Esophagus muscularis mucosa (tissue), 4 donors: Measurements from ENCODE around the gene FMNL1. TPM values are rescaled to one million over a fixed set of nuclear protein-coding genes. Genes with fewer than 3 reads are reported as not detected.
A peak's percentile ranks its signal among the peaks of the same experiment; 100 is the strongest.

ENCODE experiments used
- DNase-seq: peaks from one replicate; pipeline ENCODE4 v3.0.0-alpha.2; 2017; ENCODE audit errors: extremely low spot score
- H3K27ac ChIP-seq, 4 donors: fragments of 200-600 bp; sonication (generic); replicated peaks in 1 of 4; 1 replicate in 3 of 4; 2 replicates in 1 of 4; pipeline ENCODE4 v1.5.1; 2016 to 2019; ENCODE audit warnings: mild to moderate bottlenecking in 1 of 4
- H3K27me3 ChIP-seq, 4 donors: fragments of 200-600 bp; sonication (generic); one replicate each; pipeline versions ENCODE4 v1.5.1 to v1.6.0; 2016 to 2019
- H3K36me3 ChIP-seq, 4 donors: fragments of 200-600 bp; sonication (generic); one replicate each; pipeline ENCODE4 v1.5.1; 2016 to 2019
- H3K4me1 ChIP-seq, 4 donors: fragments of 200-600 bp; sonication (generic); one replicate each; pipeline ENCODE4 v1.5.1; 2016 to 2019
- H3K4me3 ChIP-seq, 4 donors: fragments of 200-600 bp; sonication (generic); 1 replicate in 2 of 4; 2 replicates in 2 of 4; pipeline ENCODE4 v1.5.1; 2016 to 2019; ENCODE audit warnings: mild to moderate bottlenecking in 4 of 4, moderate library complexity in 1 of 4
- H3K9me3 ChIP-seq, 4 donors: fragments of 200-600 bp; sonication (generic); 1 replicate in 3 of 4; 2 replicates in 1 of 4; pipeline ENCODE4 v1.5.1; 2016 to 2019
- EP300 ChIP-seq: sonication (generic); formaldehyde crosslinking; IDR thresholded peaks from one replicate; pipeline ENCODE4 v1.6.1; 2017; ENCODE audit warnings: antibody characterized with exemption
- POLR2A ChIP-seq: fragments of 450-650 bp; IDR thresholded peaks from one replicate; pipeline ENCODE4 v1.6.1; 2017; ENCODE audit warnings: antibody characterized with exemption, moderate library complexity, mild to moderate bottlenecking, low read depth
- POLR2AphosphoS5 ChIP-seq, 2 donors: sonication (generic); formaldehyde crosslinking; IDR thresholded peaks; one replicate each; pipeline ENCODE4 v1.6.1; 2017; ENCODE audit warnings: antibody characterized with exemption in 2 of 2
- WGBS: methylation state at CpG from one replicate; pipeline ENCODE4 v1.1.5; 2018; 5-methylcytosine and 5-hydroxymethylcytosine counted together
- intact Hi-C: fragments of 100-400 bp; cut with DNase I; formaldehyde crosslinking; loops from one replicate; pipeline ENCODE4 v1.15.1; 2023
- total RNA-seq, 4 donors: library from RNA; depleted of rRNA; stranded (reverse); fragments of >200 nt; gene quantifications; one replicate each; pipeline versions ENCODE4 v1.1.0 to v1.2.1, GENCODE V29; 2016
- TF ChIP-seq, protein P1 (sequence below), 3 experiments: fragments of 200-600 bp in 2 of 3; fragments of 450-650 bp in 1 of 3; sonication (generic) in 2 of 3; IDR thresholded peaks; one replicate each; pipeline ENCODE4 v1.5.1; 2017 to 2019; ENCODE audit warnings: antibody characterized with exemption in 3 of 3, mild to moderate bottlenecking in 2 of 3, moderate library complexity in 1 of 3

FMNL1 gene
- total RNA-seq, 4 donors from 2014 or later, result 11.0 to 26.7 (median 19.6) TPM

- Histone ChIP-seq H3K36me3 (peaks cover 23 to 40% (median 31%) of the 10 kb centered on the region in 4 donors), H3K9me3 (no peaks in the 10 kb centered on the region), H3K4me3 (no peak overlapping the region), H3K4me1 (peaks cover 28 to 66% (median 57%) of the 10 kb centered on the region in 4 donors), H3K27me3 (no peaks in the 10 kb centered on the region), H3K27ac (peak overlapping the region; percentile 20 to 99 (median 58))
- 28% methylated on average over 6 of the region's 6 CpGs for WGBS
- intact Hi-C loops, result loop anchor here (5.0 kb wide), 1 partner anchor 36 kb away; no protein-coding TSS in a partner anchor
- TF ChIP-seq POLR2AphosphoS5 (IDR thresholded peaks at IDR 0.05), result no peak
- TF ChIP-seq EP300, result no peak
- TF ChIP-seq, protein P1, sequence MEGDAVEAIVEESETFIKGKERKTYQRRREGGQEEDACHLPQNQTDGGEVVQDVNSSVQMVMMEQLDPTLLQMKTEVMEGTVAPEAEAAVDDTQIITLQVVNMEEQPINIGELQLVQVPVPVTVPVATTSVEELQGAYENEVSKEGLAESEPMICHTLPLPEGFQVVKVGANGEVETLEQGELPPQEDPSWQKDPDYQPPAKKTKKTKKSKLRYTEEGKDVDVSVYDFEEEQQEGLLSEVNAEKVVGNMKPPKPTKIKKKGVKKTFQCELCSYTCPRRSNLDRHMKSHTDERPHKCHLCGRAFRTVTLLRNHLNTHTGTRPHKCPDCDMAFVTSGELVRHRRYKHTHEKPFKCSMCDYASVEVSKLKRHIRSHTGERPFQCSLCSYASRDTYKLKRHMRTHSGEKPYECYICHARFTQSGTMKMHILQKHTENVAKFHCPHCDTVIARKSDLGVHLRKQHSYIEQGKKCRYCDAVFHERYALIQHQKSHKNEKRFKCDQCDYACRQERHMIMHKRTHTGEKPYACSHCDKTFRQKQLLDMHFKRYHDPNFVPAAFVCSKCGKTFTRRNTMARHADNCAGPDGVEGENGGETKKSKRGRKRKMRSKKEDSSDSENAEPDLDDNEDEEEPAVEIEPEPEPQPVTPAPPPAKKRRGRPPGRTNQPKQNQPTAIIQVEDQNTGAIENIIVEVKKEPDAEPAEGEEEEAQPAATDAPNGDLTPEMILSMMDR (IDR thresholded peaks at IDR 0.05), result no peak
- no peak for TF ChIP-seq POLR2A
- no peak for DNase-seq
Observed at GRCh38 chr17:45276031-45276430, 54.3 kb downstream of the FMNL1 start.

DNA sequence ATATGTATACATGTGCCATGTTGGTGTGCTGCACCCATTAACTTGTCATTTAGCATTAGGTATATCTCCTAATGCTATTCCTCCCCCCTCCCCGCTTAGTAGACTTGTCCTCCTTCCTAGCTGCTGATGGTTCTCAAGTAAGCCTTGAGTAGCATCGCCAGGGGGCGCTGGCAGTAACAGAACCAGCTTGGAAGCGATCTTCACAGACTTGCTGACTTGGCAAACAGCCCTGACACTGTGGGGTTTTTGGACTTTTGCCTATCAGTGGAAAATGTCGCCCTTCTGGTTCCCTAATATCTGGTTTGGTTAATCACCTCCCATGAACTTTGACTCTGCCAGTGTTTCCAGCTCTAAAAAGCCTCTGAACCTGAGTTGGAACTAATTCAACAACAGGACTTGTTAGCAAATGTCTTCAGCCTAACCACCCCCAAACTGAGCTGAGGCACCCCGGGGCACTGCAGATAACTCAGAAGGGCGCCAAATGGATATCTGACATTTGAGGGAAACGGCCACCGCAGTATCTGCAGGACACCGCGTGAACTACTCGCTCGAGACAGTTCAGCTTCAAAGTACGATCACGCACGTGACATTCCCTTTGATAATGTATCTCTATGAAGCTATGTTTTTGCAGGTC lies 55.6 kb downstream of the FMNL1 start:
- intact Hi-C loops, result loop anchor here (1.0 to 5.0 kb wide), 2 partner anchors 35 to 108 kb away; no protein-coding TSS in a partner anchor
- H3K27ac ChIP-seq, result peak overlapping the region; percentile 68 to 99 (median 82)

DNA sequence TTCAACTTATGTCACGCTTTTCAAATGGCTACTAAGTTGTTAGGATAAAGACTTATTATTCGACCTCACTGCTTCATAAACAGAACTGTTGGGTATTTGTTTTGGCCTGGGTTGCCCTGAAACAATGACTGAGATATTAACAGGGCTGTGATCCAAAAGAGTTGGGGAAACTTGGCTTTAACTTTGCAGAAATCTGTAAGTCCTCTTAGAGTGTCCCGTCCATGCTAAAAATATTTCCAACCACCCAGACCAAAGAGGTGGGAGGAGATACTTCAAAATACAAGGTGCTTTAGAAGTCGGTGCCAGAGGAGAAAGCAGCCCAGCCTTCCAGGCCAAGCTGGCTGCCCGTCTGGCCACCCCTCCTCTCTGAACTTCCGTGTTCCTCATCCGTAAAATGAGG lies 56.3 kb downstream of the FMNL1 start:
- Histone ChIP-seq H3K36me3 (peaks cover 15 to 35% (median 25%) of the 10 kb centered on the region in 4 donors), H3K27me3 (no peaks in the 10 kb centered on the region), H3K9me3 (no peaks in the 10 kb centered on the region), H3K4me1 (peaks cover 39 to 80% (median 72%) of the 10 kb centered on the region in 4 donors), H3K4me3 (peak overlapping the region in 1 of 4 donors; percentile 5), H3K27ac (peak overlapping the region; percentile 68 to 99 (median 82))
- no peak for DNase-seq
- TF ChIP-seq, protein P1 (IDR thresholded peaks at IDR 0.05), result no peak
- no peak for TF ChIP-seq POLR2A
- TF ChIP-seq EP300, result no peak
- TF ChIP-seq POLR2AphosphoS5 (IDR thresholded peaks at IDR 0.05), result peak in 1 of 2 donors; percentile 16
- intact Hi-C loops, result loop anchor here (1.0 to 5.0 kb wide), 2 partner anchors 34 to 107 kb away; no protein-coding TSS in a partner anchor
- whole genome bisulfite sequencing, result 18% methylated on average over 7 of the region's 7 CpGs

More for the DNA sequence above, 55.6 kb downstream of the FMNL1 start:
- peak; percentile 97 for DNase-seq
- Histone ChIP-seq H3K9me3 (no peaks in the 10 kb centered on the region), H3K4me3 (peak overlapping the region in 2 of 4 donors; percentile 5 to 9), H3K27me3 (no peaks in the 10 kb centered on the region), H3K36me3 (peaks cover 21 to 35% (median 26%) of the 10 kb centered on the region in 4 donors), H3K4me1 (peaks cover 34 to 74% (median 66%) of the 10 kb centered on the region in 4 donors)
- WGBS, result 29% methylated on average over 16 of the region's 16 CpGs
- TF ChIP-seq, protein P1 (IDR thresholded peaks at IDR 0.05), result peak; percentile 70 to 94 (median 79)
- peak; percentile 73 to 75 for TF ChIP-seq POLR2AphosphoS5 (IDR thresholded peaks at IDR 0.05)
- TF ChIP-seq EP300, result no peak

GRCh38 chr17:45279898-45280297 lies 58.2 kb downstream of the FMNL1 start:
- H3K36me3 ChIP-seq, result peaks cover 5 to 35% (median 26%) of the 10 kb centered on the region in 4 donors
- peaks cover 58 to 86% (median 84%) of the 10 kb centered on the region in 4 donors for H3K4me1 ChIP-seq

More at GRCh38 chr17:45279898-45280297, 58.2 kb downstream of the FMNL1 start:
- no peak for DNase-seq
- H3K27ac ChIP-seq, result peak overlapping the region; percentile 40 to 99 (median 82)
- TF ChIP-seq, protein P1 (IDR thresholded peaks at IDR 0.05), result no peak
- TF ChIP-seq POLR2AphosphoS5 (IDR thresholded peaks at IDR 0.05), result no peak
- no peak for TF ChIP-seq POLR2A
- no peak for TF ChIP-seq EP300
- no peak overlapping the region for H3K4me3 ChIP-seq
- no peaks in the 10 kb centered on the region for H3K9me3 ChIP-seq
- WGBS, result 61% methylated on average over 3 of the region's 3 CpGs
- H3K27me3 ChIP-seq, result no peaks in the 10 kb centered on the region
- intact Hi-C loops, result loop anchor here (5.0 kb wide), 1 partner anchor 32 kb away; no protein-coding TSS in a partner anchor
